Erythroblast (primary cell): Measurements from ENCODE around the gene FAIM2.
"Not testable (repeated sequence)": the region's sequence is repeated elsewhere in the genome, so short reads cannot be mapped to it uniquely, and the experiment has no call there.

Source experiments
- GATA1 ChIP-seq: IDR thresholded peaks from 2 replicates; pipeline ENCODE4 v1.6.1; 2011; ENCODE audit warnings: low read depth, mild to moderate bottlenecking, control low read depth, low read length, moderate library complexity
- POLR2A ChIP-seq: IDR thresholded peaks from 2 replicates; pipeline ENCODE4 v1.6.1; 2011; ENCODE audit warnings: mild to moderate bottlenecking, low read length

DNA sequence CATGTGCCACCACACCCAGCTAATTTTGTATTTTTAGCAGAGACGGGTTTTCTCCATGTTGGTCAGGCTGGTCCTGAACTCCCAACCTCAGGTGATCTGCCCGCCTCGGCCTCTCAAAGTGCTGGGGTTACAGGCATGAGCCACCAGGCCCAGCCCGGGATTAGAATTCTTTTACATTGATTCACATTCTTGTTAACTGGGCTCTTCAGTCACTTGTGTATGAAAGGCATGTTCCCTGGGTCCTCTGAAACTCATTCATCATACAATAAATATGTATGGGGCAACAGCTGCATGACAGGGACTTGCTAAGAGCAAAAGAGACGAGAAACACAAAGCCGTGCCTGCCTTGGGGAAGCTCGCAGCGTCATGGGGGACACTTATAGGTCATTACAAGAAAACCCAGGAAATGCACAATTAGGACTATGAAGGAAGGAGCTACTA, 31.9 kb downstream of the FAIM2 start:
- TF ChIP-seq POLR2A, GATA1: not testable (repeated sequence)
